Measurements from ENCODE around the gene CYP17A1. TPM values are rescaled to one million over a fixed set of nuclear protein-coding genes. Genes with fewer than 3 reads are reported as not detected.

Gene CYP17A1
- total RNA-seq, 1 donor from 2014 or later: not detected

DNA sequence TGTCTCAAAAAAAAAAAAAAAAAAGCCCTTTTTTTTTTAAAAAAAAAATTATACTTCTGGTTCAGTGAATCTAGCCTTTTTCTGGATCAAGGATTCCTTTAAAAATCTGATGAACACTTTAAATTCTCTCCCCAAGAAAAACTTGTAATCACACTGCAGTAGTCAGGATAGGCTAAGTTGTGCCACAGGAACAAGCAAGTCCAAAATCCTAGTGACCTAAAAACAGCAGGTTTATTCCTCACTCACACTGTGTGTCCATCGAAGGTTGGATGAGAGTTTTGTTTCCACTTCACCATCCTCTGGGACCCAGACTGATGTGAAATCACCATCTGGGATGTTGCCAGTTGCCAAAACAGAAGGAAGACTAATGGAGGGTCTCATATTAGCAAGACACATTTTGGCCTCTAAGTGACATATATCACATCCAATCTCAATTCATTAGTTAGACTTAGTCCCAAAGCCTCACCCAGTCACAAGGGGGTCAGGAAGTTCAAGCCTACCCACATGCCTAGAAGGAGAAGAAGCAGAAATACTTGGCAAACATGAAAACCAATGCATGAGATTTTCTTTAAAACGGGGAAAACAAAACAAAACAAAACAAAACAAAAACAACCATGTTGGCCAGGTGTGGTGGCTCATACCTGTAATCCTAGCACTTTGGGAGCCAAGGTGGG, 32.7 kb downstream of the CYP17A1 start:
- Mint-ChIP-seq H3K27me3 (ENCODE audit: unreplicated experiment) (no peaks in the 10 kb centered on the region), H3K27ac (ENCODE audit: unreplicated experiment) (peak overlapping the region; percentile 83), H3K4me3 (ENCODE audit: unreplicated experiment) (no peak overlapping the region), H3K9me3 (ENCODE audit: unreplicated experiment) (peaks cover 4% of the 10 kb centered on the region), H3K36me3 (ENCODE audit: unreplicated experiment) (peaks cover 21% of the 10 kb centered on the region), H3K4me1 (ENCODE audit: unreplicated experiment) (peaks cover 64% of the 10 kb centered on the region)
- TF ChIP-seq, protein P1, sequence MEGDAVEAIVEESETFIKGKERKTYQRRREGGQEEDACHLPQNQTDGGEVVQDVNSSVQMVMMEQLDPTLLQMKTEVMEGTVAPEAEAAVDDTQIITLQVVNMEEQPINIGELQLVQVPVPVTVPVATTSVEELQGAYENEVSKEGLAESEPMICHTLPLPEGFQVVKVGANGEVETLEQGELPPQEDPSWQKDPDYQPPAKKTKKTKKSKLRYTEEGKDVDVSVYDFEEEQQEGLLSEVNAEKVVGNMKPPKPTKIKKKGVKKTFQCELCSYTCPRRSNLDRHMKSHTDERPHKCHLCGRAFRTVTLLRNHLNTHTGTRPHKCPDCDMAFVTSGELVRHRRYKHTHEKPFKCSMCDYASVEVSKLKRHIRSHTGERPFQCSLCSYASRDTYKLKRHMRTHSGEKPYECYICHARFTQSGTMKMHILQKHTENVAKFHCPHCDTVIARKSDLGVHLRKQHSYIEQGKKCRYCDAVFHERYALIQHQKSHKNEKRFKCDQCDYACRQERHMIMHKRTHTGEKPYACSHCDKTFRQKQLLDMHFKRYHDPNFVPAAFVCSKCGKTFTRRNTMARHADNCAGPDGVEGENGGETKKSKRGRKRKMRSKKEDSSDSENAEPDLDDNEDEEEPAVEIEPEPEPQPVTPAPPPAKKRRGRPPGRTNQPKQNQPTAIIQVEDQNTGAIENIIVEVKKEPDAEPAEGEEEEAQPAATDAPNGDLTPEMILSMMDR (IDR thresholded peaks at IDR 0.05): no peak
- DNase-seq (ENCODE audit: extremely low spot score, unreplicated experiment): no peak

DNA sequence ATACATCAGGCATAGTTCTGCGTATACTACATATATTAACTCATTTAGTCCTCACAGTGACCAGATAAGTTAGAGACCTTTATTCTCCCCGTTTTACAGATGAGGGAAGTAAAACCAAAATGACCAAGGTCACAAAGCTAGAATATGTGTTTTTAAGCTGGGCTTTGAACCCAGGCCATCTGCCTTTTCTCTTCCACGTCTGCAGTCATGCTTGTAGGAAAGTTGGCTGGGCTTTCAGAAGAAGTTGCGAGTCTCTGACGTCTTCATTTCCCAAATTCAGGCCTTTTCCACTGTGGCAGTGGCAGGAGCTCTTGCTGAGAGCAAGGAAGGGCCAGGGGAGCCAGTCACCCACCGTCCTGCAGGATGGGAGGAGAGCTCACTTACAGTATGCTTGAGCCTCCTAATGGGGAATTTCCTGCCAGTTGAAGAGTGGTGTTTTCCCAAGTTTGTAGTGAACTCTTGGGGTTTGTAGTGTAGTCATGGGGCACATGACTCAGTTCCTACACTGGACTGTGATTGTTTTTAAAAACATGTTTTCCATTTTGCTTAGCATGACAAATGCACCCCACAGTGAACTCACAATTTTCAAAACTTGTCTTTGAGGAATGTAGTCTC, 34.2 kb downstream of the CYP17A1 start:
- TF ChIP-seq, protein P1 (IDR thresholded peaks at IDR 0.05): no peak
- H3K4me3 Mint-ChIP-seq (ENCODE audit: unreplicated experiment): peak overlapping the region; percentile 59
- peaks cover 19% of the 10 kb centered on the region for H3K36me3 Mint-ChIP-seq (ENCODE audit: unreplicated experiment)
- H3K9me3 Mint-ChIP-seq (ENCODE audit: unreplicated experiment): peaks cover 4% of the 10 kb centered on the region
- no peaks in the 10 kb centered on the region for H3K27me3 Mint-ChIP-seq (ENCODE audit: unreplicated experiment)
- H3K27ac Mint-ChIP-seq (ENCODE audit: unreplicated experiment): peak overlapping the region; percentile 99
- DNase-seq (ENCODE audit: extremely low spot score, unreplicated experiment): no peak
- peaks cover 60% of the 10 kb centered on the region for H3K4me1 Mint-ChIP-seq (ENCODE audit: unreplicated experiment)

DNA sequence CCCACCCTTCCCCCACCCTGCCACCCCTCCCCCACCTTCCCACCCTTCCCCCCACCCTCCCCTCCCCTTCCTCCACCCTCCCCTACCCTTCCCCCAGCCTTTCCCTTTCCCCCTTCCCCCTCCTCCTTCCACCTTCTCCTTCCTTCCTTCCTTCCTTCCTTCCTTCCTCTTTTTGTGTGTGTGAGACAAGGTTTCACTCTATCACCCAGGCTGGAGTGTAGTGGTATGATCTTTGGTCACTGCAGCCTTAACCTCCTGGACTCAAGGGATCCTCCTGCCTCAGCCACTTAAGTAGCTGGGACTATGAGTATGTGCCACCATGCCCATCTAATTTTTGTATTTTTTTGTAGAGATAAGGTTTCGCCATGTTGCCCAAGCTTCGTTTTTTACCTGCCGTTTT, 35.2 kb downstream of the CYP17A1 start:
- H3K9me3 Mint-ChIP-seq (ENCODE audit: unreplicated experiment): peaks cover 4% of the 10 kb centered on the region
- H3K4me3 Mint-ChIP-seq (ENCODE audit: unreplicated experiment): no peak overlapping the region
- no peaks in the 10 kb centered on the region for H3K27me3 Mint-ChIP-seq (ENCODE audit: unreplicated experiment)
- TF ChIP-seq, protein P1 (IDR thresholded peaks at IDR 0.05): no peak
- H3K36me3 Mint-ChIP-seq (ENCODE audit: unreplicated experiment): peaks cover 25% of the 10 kb centered on the region
- peaks cover 67% of the 10 kb centered on the region for H3K4me1 Mint-ChIP-seq (ENCODE audit: unreplicated experiment)
- peak overlapping the region; percentile 99 for H3K27ac Mint-ChIP-seq (ENCODE audit: unreplicated experiment)
- DNase-seq (ENCODE audit: extremely low spot score, unreplicated experiment): no peak

DNA sequence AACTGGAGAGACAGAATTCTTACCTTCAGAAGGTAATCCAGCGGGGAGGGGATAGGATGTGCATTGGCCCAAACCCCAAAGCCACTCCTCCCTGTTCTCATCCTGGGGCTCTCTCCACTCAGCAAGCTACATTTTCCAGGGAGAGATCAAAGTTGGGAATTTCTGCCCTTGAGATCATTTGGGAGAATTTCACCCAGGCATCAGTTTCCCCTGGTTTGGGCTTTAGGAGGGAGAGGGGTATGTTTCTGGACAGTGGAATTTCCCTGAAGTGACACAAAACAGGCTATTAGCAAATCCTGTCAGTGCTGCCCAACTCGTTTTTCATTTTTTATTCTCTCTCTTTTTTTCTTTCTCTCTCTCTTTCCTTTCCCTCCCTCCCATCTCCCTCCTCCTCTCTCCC, 35.7 kb downstream of the CYP17A1 start:
- Mint-ChIP-seq H3K27ac (ENCODE audit: unreplicated experiment) (peak overlapping the region; percentile 89), H3K27me3 (ENCODE audit: unreplicated experiment) (no peaks in the 10 kb centered on the region), H3K4me3 (ENCODE audit: unreplicated experiment) (no peak overlapping the region), H3K9me3 (ENCODE audit: unreplicated experiment) (peaks cover 4% of the 10 kb centered on the region), H3K36me3 (ENCODE audit: unreplicated experiment) (peaks cover 22% of the 10 kb centered on the region), H3K4me1 (ENCODE audit: unreplicated experiment) (peaks cover 67% of the 10 kb centered on the region)
- no peak for DNase-seq (ENCODE audit: extremely low spot score, unreplicated experiment)
- TF ChIP-seq, protein P1 (IDR thresholded peaks at IDR 0.05): no peak

DNA sequence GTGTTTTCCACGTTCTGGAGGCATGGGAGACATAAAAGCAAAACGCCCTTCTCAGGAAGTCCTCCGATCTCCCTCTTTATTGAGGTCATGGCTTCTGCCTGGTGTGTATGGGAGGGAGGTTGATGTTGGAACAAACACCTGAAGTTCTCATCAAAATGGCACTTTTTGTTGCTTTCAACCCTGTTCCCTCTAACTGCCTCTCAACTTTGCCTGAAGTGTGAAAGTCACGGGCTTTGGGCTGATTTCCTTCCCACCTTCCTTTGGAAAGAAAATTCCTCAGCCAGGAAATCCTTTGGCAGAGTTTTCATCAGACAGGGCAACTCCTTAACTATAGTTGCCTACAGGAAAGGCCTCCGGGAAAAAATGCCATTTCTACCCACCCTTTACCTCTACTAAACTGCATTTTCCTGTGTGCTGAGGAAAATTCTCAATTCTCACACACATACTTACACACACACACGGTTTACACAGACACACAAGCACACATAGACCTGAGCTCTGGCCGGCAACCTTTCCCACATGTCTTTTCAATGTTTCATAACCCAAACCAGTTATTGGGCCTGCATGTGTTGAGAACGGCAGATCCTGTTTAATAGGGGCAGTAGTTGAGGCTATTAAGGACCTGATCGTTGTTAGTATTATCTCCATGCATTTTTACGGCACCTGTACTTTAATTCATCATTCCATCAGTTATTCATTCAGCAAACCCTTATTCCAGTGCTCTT, 36.4 kb downstream of the CYP17A1 start:
- Mint-ChIP-seq H3K36me3 (ENCODE audit: unreplicated experiment) (peaks cover 20% of the 10 kb centered on the region), H3K9me3 (ENCODE audit: unreplicated experiment) (peaks cover 4% of the 10 kb centered on the region), H3K27me3 (ENCODE audit: unreplicated experiment) (no peaks in the 10 kb centered on the region), H3K27ac (ENCODE audit: unreplicated experiment) (peak overlapping the region; percentile 89), H3K4me3 (ENCODE audit: unreplicated experiment) (no peak overlapping the region), H3K4me1 (ENCODE audit: unreplicated experiment) (peaks cover 70% of the 10 kb centered on the region)
- TF ChIP-seq, protein P1 (IDR thresholded peaks at IDR 0.05): no peak
- DNase-seq (ENCODE audit: extremely low spot score, unreplicated experiment): no peak

Data from osteocyte (in vitro differentiated cells).